GM12892 (cell line): ENCODE results near the gene LIPE.

Source experiments
- POLR2A ChIP-seq: IDR thresholded peaks from 2 replicates; pipeline ENCODE4 v1.6.1; 2011; ENCODE audit warnings: low read depth, low read length, control low read depth
- POLR2AphosphoS5 ChIP-seq: IDR thresholded peaks from 2 replicates; pipeline ENCODE4 v1.6.1; 2011; ENCODE audit warnings: low read depth, low read length, control low read depth
- TAF1 ChIP-seq: IDR thresholded peaks from 2 replicates; pipeline ENCODE4 v1.6.1; 2011; ENCODE audit warnings: low read depth, mild to moderate bottlenecking, control low read depth, low read length, borderline replicate concordance

DNA sequence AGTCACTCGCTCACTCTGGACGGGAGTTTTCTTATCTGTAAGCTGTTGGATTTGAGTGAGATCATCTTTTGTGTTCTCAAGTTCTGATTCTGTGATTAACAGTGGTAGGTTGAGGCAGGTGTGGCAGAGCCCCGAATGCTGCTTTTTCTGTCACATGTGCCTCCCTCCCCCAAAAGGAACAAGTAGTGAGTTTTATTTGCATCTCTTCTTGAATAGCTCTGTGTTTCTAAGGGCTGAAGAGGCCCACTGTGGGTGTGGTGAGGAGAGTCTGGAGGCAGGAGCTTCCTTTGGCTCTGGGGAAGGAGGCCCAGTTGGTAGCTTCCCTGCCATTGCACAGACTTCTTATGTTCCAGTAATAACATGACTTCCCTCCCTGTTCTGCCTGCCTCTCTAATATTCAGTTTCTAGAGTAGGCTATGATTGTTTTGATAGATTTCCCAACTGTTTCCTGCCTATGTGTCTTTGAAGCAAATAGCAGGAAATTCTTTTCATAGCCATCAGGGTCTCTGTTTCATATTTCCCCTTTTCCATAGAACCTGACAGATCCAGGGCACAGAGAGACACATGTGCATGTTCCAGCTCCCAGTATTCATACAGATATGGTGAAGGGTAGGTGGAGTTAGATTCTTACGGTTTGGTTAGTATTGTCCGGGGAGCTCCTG lies 39.5 kb upstream of the LIPE start:
- TF ChIP-seq POLR2AphosphoS5 = no peak
- TF ChIP-seq POLR2A = no peak
- no peak for TF ChIP-seq TAF1
